ENCODE results near the gene SUGCT.

The SUGCT gene

DNA sequence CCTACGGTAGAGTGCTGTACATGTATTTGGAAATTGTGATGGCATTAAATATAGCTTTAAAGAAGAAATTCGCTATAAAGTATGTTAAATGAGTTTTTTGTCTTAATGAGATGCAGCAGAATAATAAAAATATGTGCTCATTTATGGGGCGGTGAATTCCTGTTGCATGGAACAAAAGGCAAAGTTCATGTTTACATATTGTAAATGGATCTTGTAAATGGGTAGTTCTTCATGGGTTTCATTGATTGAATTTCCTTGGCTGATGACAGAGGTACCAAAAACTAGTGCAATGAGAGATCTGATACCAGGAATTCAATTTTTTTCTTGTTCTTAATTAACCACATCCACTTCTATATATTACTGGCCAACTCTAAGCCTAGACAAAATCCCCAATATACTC lies 284.2 kb downstream of the SUGCT start:
- DNase-seq = no peak

- DNase-seq = no peak
Measured at GRCh38 chr7:40419806-40420205, 285.0 kb downstream of the SUGCT start.

- no peak for DNase-seq
Measured at GRCh38 chr7:40421433-40421832, 286.6 kb downstream of the SUGCT start.

DNA sequence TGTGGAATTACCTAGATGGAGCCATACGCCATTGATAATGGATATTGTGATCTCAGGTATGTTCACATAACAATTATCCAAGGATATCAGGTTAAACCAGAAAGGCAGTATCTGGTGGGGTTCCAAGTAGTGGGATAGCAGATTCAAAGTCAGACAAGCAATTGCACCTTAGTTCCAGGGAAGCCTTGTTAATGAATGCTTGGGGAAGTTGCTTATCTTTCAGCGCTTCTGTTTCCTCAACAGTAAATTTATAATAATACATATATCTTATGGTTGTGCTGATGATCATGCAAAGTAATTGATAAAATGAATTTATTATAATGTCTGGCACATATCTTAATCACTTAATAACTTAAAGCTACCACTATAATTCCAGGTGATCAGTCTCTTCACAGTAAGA lies 290.9 kb downstream of the SUGCT start:
- DNase-seq = no peak

DNA sequence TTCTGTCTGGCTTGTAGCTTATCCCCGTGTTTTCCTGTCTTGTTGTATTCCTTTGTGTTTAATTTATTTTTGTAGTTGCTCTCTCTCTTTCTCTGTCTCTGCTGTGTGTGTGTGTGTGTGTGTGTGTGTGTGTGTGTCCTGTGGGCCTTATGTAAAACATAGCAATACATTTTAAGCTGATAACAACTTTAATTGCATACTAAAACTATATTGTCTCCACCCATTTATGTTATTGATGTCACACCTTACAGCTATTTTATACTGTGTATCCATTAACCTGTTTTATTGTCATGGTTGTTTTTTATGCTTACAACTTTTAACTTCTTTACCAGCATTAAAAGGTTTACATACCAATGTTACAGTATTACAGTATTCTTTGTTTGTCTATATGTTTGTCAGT lies 293.6 kb downstream of the SUGCT start:
- DNase-seq = no peak

GRCh38 chr7:40429826-40430225 lies 295.0 kb downstream of the SUGCT start:
- DNase-seq = no peak

DNA sequence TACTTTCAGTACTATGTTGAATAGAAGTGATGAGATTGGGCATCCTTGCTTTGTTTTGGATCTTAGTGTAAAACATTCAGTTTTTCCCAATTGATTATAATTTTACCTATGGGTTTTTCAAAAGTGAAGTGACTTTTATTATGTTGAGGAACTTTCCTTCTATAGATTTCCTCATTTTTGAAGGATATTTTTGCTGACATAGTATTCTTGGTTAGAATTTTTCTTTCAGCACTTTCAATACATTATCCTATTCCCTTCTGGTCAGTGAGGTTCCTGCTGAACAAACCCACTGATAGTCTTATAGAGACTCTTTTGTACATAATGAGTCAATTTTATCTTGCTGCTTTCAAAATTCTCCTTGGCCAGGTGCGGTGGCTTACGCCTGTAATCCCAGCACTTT lies 297.2 kb downstream of the SUGCT start:
- no peak for DNase-seq

DNA sequence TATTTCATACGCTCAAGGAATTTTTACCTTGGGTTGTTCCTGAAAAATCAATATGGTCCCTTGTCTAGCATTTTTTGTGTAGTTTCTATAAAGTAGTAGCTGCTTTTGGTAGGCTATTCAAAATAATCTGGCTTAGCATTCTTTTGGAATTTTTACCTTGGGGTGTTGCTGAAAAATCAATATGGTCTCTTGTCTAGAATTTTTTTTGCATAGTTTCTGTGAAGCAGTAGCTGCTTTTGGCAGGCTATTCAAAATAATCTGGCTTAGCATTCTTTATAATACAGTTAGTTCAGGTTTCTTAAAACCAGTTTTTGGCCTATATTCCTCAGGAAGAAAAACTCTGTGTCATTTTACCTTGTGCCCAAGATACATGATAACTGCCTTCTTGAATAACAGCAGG lies 301.9 kb downstream of the SUGCT start:
- no peak for DNase-seq

GRCh38 chr7:40437498-40437897 lies 302.7 kb downstream of the SUGCT start:
- DNase-seq = no peak

DNA sequence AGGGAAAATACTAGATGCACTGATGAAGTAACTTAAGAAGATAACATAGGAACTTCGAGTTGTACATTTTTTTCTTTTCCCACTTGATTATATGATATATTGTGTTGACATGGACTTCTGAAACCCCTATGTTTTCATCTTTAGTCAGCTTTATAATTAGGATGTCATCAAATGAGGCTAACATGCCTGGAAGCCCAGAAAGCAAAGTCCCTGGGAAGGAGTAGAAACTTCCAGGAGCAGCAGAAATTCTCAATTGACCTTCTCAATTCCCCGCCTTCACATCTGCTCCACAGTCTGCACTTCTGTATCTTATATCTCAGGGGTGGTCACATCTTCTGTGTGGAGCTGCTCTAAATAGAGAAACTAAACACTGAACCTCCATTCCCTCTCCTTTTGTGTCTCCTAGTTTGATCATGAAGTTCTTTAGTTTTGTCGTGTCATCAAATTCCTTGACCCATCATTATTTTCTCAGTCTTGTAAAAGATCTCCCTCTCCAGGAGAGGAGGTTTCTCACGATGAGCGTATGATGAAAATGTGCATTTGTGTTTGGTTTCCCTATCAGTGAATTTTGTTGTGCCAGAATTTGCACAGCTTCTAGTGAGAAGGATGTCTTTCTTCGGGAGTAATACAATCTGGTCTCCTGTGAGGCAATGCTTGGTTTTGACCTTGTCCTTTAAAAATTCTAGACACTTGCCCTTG lies 303.3 kb downstream of the SUGCT start:
- no peak for DNase-seq

DNA sequence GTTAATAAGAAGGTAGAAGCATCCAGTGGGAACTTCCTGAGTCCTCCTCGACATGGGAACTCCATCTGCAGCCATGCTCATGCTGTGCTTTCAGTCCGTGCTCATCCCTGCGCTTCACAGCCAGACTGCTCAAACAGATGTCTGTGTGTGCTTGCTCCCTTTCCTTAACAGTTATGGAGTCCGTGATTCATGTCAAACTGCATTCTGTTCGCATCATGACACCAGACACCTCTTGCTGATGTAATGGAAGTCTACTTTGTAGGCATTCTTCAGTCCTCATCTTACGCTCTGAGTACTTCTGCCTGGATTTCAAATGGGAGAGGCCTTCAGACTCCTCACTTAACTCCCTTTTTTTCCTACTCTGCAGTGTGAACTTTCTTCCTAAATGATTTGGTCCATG lies 304.9 kb downstream of the SUGCT start:
- DNase-seq = no peak

- no peak for DNase-seq
Measured at GRCh38 chr7:40447345-40447744, 312.5 kb downstream of the SUGCT start.

GRCh38 chr7:40455485-40455884 lies 320.7 kb downstream of the SUGCT start:
- no peak for DNase-seq

DNA sequence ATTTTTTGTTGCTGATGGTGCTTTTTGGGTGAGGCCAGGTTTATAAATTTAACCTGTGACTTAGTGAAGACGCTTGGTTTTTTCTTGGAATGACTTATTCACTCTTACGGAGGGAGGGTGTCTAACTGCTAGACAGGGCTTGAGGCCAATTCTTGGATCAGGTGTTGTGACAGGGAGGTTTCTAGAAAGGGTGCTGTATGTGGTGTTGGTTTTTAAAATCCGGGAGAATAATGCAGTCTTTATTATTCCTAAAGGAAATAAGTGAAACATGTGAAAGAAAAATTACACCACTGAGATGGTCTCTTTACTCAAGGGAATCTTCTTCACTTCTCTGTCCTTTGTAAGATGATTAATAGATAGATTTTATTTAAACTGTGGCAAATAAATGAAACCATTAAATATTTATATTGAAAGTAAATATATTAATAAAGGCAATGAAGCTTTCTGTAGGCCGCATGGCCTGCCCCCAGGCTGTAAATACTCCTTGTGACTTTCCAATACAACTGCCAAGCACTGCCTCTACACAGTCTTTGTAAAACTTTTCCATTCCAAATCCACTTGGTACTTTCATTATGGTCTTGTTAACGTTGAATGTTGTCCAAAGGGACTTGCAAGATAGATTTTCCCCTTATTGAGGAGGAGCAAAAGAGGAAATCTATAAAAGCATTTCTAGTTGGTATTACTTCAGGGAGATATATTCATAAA lies 323.1 kb downstream of the SUGCT start:
- DNase-seq = no peak

DNA sequence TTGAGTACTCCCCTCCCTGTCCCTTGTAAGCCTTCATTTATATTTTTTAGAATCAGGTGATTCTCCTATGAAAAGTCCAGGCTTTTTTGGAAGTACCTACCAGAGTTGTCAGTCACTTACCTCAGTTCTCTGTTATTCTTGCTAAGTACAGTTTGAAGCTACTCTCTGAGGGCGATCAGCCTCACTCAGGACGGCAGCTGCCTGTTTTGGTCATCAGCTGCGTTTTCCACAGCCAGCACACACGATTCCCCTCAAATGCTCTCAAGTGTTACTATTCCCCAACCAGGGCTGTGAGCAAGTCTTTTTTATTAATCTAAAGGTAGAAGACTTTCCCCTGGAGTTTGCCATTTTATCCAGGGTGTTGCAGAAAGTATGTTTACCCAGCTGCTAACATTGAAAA lies 328.6 kb downstream of the SUGCT start:
- no peak for DNase-seq

- no peak for DNase-seq
Measured at GRCh38 chr7:40468891-40469864, 334.4 kb downstream of the SUGCT start.

GRCh38 chr7:40470091-40470592 lies 335.3 kb downstream of the SUGCT start:
- DNase-seq = no peak

DNA sequence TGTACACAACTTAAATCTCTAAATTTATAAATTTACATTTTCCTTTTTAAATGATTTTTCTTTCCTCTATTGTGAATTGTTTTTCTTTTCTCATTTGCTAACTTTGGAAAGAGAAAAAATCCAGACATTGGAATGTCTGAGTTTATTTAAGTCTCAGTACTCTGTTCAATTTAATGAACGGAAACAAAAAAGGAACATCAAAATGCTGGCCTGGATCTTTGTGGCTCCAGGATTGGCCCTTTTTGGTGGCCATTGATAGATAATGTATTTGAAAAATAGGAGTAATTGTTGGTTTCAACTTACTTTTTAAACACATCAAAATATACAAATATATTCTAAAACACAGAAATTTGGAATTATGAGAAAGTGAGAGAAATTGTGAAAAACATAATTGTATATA lies 336.0 kb downstream of the SUGCT start:
- DNase-seq = no peak

GRCh38 chr7:40471891-40472290 lies 337.1 kb downstream of the SUGCT start:
- DNase-seq = no peak

- DNase-seq = no peak
Measured at GRCh38 chr7:40474790-40475680, 340.2 kb downstream of the SUGCT start.

DNA sequence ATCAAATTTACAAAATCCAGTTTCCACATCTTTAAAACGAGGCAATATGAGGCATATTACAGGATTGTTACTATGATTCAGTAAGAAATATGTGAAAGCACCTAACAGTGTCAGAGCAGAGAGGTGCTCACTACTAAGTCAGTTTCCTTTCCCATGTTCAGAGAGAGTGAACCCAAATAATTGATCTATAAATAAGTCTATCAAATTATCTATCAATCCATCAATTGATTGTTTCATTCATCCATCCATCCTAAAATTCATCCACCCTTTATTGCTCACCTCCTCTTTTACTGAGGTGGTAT lies 340.8 kb downstream of the SUGCT start:
- no peak for DNase-seq

GRCh38 chr7:40477094-40477493 lies 342.3 kb downstream of the SUGCT start:
- DNase-seq = no peak

- no peak for DNase-seq
Measured at GRCh38 chr7:40482845-40483244, 348.0 kb downstream of the SUGCT start.

Measured in NCI-H1048 (cell line).